IPS DF 6.9 (cell line): ENCODE results near the gene YPEL1.
"Not testable (repeated sequence)": the region's sequence is repeated elsewhere in the genome, so short reads cannot be mapped to it uniquely, and the experiment has no call there.

Experiments used
- DNase-seq: peaks from one replicate; pipeline ENCODE4 v3.0.0-alpha.2; 2013; ENCODE audit warnings: low read depth, low spot score
- H3K27ac ChIP-seq: one replicate; pipeline ENCODE4 v1.5.1; 2013; ENCODE audit warnings: low read length, control low read depth
- H3K27me3 ChIP-seq: 2 replicates; pipeline ENCODE4 v1.6.1; 2013; ENCODE audit warnings: mild to moderate bottlenecking, low read length; ENCODE audit not compliant: control insufficient read depth, insufficient read depth
- H3K36me3 ChIP-seq: 2 replicates; pipeline ENCODE4 v1.6.1; 2013; ENCODE audit warnings: low read length; ENCODE audit not compliant: control insufficient read depth, insufficient read depth
- H3K4me1 ChIP-seq: 2 replicates; pipeline ENCODE4 v1.6.1; 2013; ENCODE audit warnings: low read length; ENCODE audit not compliant: control insufficient read depth, insufficient read depth
- H3K4me3 ChIP-seq: 2 replicates; pipeline ENCODE4 v1.5.1; 2013; ENCODE audit warnings: mild to moderate bottlenecking, low read length
- H3K9me3 ChIP-seq: 2 replicates; pipeline ENCODE4 v1.6.1; 2013; ENCODE audit warnings: low read length, inconsistent platforms; ENCODE audit not compliant: control insufficient read depth, insufficient read depth
- WGBS: extraction: QIAGEN DNeasy Blood & Tissue Kit; methylation state at CpG from one replicate; pipeline ENCODE4 v1.1.7; 2013; ENCODE audit warnings: mixed read lengths, missing lambda C conversion rate; ENCODE audit not compliant: insufficient read length, insufficient coverage; 5-methylcytosine and 5-hydroxymethylcytosine counted together

Gene YPEL1

GRCh38 chr22:21736084-21736642 is 569 bp upstream of the YPEL1 start:
- Histone ChIP-seq H3K4me1 (peaks cover 5% of the 10 kb centered on the region; the same call in 1 of the 2 replicates), H3K9me3 (no peaks in the 10 kb centered on the region), H3K4me3 (peak overlapping the region; percentile 57), H3K36me3 (no peaks in the 10 kb centered on the region), H3K27me3 (no peaks in the 10 kb centered on the region; the same call in 1 of the 2 replicates), H3K27ac (no peak overlapping the region)
- DNase-seq: no peak
- no CpG with 5 or more reads among the region's 65 CpGs for WGBS

- no peak overlapping the region for H3K27ac ChIP-seq
- no peaks in the 10 kb centered on the region; the same call in 1 of the 2 replicates for H3K27me3 ChIP-seq
- DNase-seq: no peak
- no peaks in the 10 kb centered on the region for H3K36me3 ChIP-seq
- H3K9me3 ChIP-seq: no peaks in the 10 kb centered on the region
- H3K4me1 ChIP-seq: peaks cover 5% of the 10 kb centered on the region; the same call in 1 of the 2 replicates
- WGBS: no CpG with 5 or more reads among the region's 8 CpGs
- H3K4me3 ChIP-seq: peak overlapping the region; percentile 80; the same call in 1 of the 2 replicates
Measured at GRCh38 chr22:21734540-21735199, 924 bp downstream of the YPEL1 start.

GRCh38 chr22:21731503-21731902 is 4.1 kb downstream of the YPEL1 start:
- Histone ChIP-seq H3K9me3 (no peaks in the 10 kb centered on the region), H3K36me3 (no peaks in the 10 kb centered on the region), H3K4me1 (peaks cover 2% of the 10 kb centered on the region; the same call in 1 of the 2 replicates), H3K27ac (no peak overlapping the region), H3K4me3 (no peak overlapping the region), H3K27me3 (no peaks in the 10 kb centered on the region; the same call in 1 of the 2 replicates)
- WGBS: no CpG with 5 or more reads among the region's 5 CpGs
- DNase-seq: no peak

GRCh38 chr22:21730535-21731308 is 4.9 kb downstream of the YPEL1 start:
- Histone ChIP-seq H3K9me3 (no peaks in the 10 kb centered on the region), H3K27ac (no peak overlapping the region), H3K27me3 (no peaks in the 10 kb centered on the region; the same call in 1 of the 2 replicates), H3K4me3 (no peak overlapping the region), H3K36me3 (no peaks in the 10 kb centered on the region; the same call in 1 of the 2 replicates), H3K4me1 (peaks cover 2% of the 10 kb centered on the region; the same call in 1 of the 2 replicates)
- DNase-seq: no peak
- WGBS: no CpG with 5 or more reads among the region's 9 CpGs

- H3K9me3 ChIP-seq, H3K27ac ChIP-seq, H3K4me1 ChIP-seq, DNase-seq, H3K36me3 ChIP-seq, H3K27me3 ChIP-seq, H3K4me3 ChIP-seq: not testable (repeated sequence)
- no CpG with 5 or more reads among the region's 3 CpGs for WGBS
Measured at GRCh38 chr22:21729184-21729583, 6.4 kb downstream of the YPEL1 start.

- H3K4me3 ChIP-seq: no peak overlapping the region
- H3K4me1 ChIP-seq: no peaks in the 10 kb centered on the region
- no CpG with 5 or more reads among the region's 12 CpGs for WGBS
- no peaks in the 10 kb centered on the region; the same call in 1 of the 2 replicates for H3K36me3 ChIP-seq
- H3K9me3 ChIP-seq: no peaks in the 10 kb centered on the region
- DNase-seq: no peak
- no peaks in the 10 kb centered on the region for H3K27me3 ChIP-seq
- H3K27ac ChIP-seq: no peak overlapping the region
Measured at GRCh38 chr22:21728270-21728669, 7.3 kb downstream of the YPEL1 start.

GRCh38 chr22:21727768-21728167 is 7.8 kb downstream of the YPEL1 start:
- no peak for DNase-seq
- Histone ChIP-seq H3K9me3 (no peaks in the 10 kb centered on the region), H3K4me3 (no peak overlapping the region), H3K4me1 (no peaks in the 10 kb centered on the region), H3K27ac (no peak overlapping the region), H3K36me3 (no peaks in the 10 kb centered on the region; the same call in 1 of the 2 replicates), H3K27me3 (no peaks in the 10 kb centered on the region)
- no CpG with 5 or more reads among the region's 10 CpGs for WGBS

- no peaks in the 10 kb centered on the region; the same call in 1 of the 2 replicates for H3K36me3 ChIP-seq
Measured at GRCh38 chr22:21727159-21727558, 8.4 kb downstream of the YPEL1 start.

GRCh38 chr22:21726650-21727049 is 8.9 kb downstream of the YPEL1 start:
- WGBS: no CpG with 5 or more reads among the region's 5 CpGs
- DNase-seq: peak; percentile 39
- H3K27me3 ChIP-seq: no peaks in the 10 kb centered on the region
- H3K9me3 ChIP-seq: no peaks in the 10 kb centered on the region
- H3K36me3 ChIP-seq: no peaks in the 10 kb centered on the region; the same call in 1 of the 2 replicates
- H3K27ac ChIP-seq: no peak overlapping the region
- no peak overlapping the region for H3K4me3 ChIP-seq
- H3K4me1 ChIP-seq: no peaks in the 10 kb centered on the region

More at GRCh38 chr22:21727159-21727558, 8.4 kb downstream of the YPEL1 start:
- Histone ChIP-seq H3K4me1 (no peaks in the 10 kb centered on the region), H3K9me3 (no peaks in the 10 kb centered on the region), H3K27ac (no peak overlapping the region), H3K4me3 (no peak overlapping the region), H3K27me3 (no peaks in the 10 kb centered on the region)
- DNase-seq: no peak
- WGBS: no CpG with 5 or more reads among the region's 4 CpGs

- no CpG with 5 or more reads among the region's 19 CpGs for WGBS
Measured at GRCh38 chr22:21725956-21726649, 9.5 kb downstream of the YPEL1 start.

More at GRCh38 chr22:21725956-21726649, 9.5 kb downstream of the YPEL1 start:
- DNase-seq: no peak
- Histone ChIP-seq H3K4me1 (no peaks in the 10 kb centered on the region), H3K27me3 (no peaks in the 10 kb centered on the region), H3K9me3 (no peaks in the 10 kb centered on the region), H3K4me3 (no peak overlapping the region), H3K36me3 (no peaks in the 10 kb centered on the region; the same call in 1 of the 2 replicates), H3K27ac (no peak overlapping the region)
